GM19438 (cell line): ENCODE results near the gene ZNF660.

Source experiments
- ATAC-seq: cut with Tn5 transposase; IDR thresholded peaks from one replicate; pipeline ENCODE4 v1.9.1; 2021; ENCODE audit warnings: low read depth; ENCODE audit not compliant: unreplicated experiment

ZNF660 gene

DNA sequence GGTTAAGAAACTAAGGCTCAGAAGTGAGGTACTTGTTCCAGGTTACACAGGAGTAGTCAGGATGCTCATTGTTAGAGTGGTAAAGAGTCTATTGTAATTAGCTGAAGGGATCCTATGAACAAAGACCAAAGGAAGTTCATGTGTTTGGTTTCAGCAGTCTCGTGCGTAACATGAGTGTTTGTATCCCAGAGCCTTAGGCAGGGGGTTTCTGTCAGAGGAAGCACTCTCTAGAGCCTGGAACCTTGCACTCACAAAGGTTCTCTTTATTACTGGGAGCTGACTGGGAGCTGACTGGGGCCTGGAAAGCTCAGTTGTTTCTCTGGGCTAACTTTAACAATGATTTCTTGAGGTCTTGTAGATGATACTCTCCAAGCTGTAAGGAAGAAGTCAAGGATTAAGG, 44.0 kb downstream of the ZNF660 start:
- no peak for ATAC-seq

DNA sequence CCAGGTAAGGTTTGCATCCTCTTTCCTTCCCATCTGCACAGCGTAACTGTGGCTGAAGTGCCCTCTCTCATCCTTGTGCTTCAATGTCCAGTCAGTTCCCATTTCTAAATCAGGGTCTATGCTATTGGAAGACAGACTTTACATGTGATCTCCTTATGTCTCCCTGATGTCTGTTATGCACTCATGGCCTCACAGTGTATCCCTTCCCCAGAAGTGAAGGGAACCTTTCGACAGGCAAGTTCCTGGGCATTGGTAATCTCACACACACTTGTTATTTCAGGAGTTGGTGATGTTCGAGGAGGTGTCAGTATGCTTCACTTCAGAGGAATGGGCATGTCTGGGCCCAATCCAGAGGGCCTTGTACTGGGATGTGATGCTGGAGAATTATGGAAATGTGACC, 47.4 kb downstream of the ZNF660 start:
- no peak for ATAC-seq

DNA sequence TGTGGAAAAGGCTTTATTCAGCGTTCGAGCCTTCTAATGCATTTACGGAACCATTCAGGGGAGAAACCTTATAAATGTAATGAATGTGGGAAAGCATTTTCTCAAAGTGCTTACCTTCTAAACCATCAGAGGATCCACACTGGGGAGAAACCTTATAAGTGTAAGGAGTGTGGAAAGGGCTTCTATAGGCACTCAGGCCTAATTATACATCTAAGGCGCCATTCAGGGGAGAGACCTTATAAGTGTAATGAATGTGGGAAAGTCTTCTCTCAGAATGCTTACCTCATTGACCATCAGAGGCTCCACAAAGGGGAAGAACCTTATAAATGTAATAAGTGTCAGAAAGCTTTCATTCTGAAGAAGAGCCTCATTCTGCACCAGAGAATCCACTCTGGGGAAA, 57.6 kb downstream of the ZNF660 start:
- no peak for ATAC-seq

DNA sequence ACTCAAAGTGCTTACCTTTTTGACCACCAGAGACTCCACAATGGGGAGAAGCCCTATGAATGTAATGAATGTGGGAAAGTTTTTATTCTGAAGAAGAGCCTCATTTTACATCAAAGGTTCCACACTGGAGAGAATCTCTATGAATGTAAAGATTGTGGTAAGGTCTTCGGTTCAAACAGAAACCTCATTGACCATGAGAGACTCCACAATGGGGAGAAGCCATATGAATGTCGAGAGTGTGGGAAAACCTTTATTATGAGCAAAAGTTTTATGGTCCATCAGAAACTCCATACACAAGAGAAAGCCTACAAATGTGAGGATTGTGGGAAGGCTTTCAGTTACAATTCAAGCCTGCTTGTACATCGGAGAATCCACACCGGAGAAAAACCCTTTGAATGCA, 58.3 kb downstream of the ZNF660 start:
- ATAC-seq = no peak

DNA sequence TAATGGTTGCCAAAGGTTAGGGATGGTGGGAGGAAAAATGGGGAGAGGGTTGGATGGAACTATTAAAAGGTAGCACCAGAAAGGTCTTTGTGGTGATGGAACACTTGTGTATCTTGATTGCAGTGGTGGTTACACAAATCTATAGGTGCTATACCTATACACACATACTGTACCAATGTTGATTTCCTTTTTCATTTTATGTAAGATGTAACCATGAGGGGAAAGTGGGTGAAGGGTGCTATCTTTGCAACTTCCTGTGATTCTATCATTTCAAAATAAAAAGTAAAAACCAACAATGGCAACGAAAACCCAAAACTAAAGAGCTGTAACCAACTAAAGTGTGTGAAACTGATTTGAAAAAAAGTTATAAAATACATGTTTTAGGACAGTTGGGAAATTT, 63.0 kb downstream of the ZNF660 start:
- no peak for ATAC-seq

DNA sequence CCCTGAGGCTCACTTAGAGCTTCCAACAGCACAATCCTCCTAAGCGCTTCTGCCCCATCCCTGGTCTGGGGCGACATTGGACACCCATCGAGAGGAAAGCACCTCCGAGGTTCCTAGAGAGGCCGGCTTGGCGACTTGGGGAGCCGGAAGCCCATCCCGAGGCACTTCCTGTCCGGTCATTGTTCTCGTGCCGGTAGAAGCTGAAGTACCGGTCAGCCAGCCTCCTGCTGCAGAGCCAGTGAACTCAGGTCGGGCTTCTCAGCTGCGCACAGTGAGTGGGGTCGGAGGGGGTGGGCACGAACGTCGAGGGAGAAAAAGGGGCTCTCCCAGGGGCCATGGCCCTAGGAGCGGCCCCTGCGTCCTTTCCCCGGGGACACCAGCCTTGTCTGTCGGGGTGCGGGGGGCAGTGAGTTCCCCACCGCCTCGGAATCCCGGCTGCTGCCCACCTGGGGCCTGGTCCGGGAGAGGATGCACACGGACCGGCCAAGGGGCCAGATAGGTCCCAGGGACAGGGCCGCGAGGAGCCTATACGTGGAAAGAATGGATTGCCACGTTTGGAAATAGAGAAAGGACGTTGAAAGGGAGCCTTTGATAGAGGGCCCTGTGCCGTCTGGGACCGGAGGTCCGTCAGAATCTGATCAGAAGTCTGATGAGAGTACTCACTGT, 63.9 kb downstream of the ZNF660 start, which contains the start of gene ZNF35:
Gene ZNF35, plus strand, starts transcription at position 169 of the 666 bp plus-strand sequence. CDS start 2,336 bp downstream, outside the sequence.
- ATAC-seq = peak; percentile 92
